SKM-1 treated with dmso at 0.1 percent for 144 hours (cell line): ENCODE results near the gene CLDN5.

Experiments used
- DNase-seq: peaks from one replicate; lab custom pipeline; 2025; ENCODE audit not compliant: unreplicated experiment; lab: John Stamatoyannopoulos, UW

CLDN5 gene

DNA sequence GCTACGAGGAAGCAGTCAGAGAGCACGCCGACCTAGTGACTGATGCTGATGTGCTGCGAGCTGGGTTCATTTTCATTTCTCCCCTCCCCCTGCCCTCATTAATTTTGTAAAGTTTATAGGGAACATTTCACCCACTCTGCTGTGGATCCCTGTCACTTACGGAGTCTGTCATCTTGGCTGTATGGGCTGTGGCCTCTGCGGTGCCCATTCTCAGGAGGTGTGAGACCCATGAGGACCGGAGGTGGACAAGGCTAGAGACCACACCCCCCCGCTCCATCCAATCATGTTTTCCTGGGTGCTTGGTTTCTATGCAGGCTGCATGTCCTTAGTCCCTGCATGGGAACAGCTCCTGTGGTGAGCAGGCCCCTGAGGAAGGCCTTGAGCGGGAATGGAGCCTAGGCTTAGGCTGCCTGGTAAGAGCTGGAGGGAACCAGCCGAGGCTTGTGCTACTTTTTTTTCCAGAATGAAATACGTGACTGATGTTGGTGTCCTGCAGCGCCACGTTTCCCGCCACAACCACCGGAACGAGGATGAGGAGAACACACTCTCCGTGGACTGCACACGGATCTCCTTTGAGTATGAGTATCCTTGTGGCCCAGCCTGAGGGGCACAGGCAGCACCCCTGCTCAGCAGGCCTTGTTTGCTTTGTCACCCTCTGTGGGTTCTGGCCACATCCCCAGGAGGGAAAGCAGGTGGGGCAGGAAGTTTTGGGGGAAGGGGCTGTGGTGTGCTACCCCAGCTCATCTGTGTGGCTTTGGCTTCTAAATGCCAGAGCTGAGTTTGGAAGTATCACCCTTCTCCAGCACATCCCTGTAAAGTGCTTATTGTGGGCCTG lies 19.1 kb downstream of the CLDN5 start:
- no peak for DNase-seq

DNA sequence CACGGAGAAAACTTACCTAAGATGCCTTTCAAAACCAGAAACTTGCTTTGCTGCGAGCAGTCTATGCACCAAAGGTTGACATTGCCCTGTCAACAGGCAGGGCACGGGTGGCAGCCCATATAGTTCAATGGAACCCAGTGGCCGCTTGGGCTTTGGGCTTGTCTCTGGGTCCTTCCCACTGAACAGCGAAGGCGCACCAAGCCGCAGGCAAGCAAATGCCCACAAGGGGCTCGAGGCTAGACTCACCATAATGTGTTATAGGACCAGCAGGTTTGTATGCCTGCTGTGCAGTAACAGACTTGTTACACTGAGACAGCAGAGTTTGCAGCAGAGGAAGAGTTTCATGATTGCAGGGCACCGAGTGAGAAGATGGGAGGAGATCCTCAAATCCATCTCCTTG lies 20.3 kb downstream of the CLDN5 start:
- DNase-seq: no peak

DNA sequence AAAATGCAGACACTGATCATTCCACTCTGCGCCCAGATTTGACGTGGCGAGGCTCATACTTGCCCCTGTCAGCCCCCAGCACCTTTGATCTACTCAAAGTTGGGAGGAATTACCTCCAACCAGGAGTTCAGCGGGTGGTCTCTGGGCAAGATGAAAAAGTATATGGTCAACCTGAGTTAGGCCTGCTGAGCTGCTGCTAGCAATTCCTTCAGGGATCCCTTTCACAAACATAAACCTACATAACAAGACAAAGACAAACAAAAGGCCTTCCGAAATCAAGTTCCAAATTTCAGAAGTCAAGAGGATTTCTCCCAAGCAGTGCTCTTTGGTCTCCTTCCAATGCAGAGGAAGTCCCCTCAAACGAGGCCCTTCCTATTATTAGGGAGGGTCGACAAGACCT lies 20.8 kb downstream of the CLDN5 start:
- DNase-seq: no peak

DNA sequence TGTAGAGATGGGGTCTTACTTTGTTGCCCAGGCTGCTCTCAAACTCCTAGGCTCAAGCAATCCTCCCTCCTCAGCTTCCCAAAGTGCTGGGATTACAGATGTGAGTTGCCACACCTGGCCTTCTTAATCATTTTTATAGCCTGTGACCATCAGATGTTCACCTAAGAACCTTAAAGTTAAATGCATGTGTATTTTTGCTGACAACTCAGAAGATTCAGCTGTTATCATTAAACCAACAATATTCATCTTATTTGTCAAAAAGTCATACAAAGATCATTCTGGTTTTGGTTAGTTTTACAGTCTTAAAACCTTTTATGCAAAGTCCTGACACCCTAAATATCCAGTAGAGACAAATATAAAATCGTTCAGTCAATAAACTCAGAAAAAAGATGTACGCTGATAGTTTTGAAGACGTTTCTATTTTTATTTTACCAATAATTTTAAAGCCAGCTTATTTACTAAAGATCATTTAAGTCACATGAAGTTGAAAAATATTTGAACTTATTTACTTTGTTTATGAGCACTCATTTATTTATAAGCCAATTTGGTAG lies 22.2 kb downstream of the CLDN5 start:
- DNase-seq: no peak

DNA sequence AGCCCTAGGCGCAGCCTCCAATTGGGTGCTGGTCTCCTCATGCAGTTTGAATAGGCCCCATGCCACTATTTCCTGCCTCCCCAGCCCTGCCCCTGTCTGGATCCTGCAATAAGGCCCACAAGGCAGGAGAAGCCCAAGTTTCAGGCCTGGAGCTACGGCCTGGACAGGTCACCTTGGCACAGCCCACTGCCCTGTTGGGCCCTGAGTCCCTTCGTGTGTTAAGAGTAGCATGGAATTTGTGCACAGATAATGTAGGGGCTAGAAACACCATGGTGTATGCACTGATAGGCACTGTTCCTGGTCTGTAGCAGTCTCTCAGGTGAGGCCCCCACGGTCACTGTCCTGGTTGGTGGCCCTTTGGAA lies 24.3 kb downstream of the CLDN5 start:
- DNase-seq: no peak

DNA sequence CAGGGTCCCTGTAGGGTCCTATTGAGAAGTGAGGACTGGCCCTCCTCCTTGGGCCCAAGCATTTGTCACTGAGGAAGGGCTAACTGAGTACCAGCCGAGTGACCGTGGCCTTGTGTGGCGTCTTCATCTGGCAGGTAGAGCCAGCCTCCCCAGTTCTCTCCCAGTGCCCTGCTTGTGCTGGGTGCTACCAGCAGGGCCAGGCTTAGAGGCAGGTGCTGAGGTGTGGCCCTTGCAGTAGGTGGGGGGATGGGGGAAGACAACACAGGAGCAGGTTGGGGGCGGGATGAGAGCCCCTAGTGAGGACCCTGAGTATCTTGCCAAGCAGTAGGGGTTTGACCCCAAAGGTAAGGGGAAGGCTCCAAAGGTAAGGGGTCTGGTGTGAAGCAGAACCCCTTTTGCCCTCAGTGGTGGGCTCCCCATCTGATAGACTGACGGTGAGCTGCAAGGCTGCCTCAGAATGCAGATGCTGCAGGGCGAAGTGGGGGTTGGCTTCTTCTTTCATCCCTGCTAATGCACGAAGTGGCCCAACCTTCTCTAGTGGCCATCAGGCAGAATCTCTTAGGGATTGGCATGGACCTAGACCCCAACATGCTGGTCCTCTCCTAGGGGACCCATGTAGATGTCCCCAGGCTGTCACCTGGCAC lies 24.9 kb downstream of the CLDN5 start:
- DNase-seq: no peak

DNA sequence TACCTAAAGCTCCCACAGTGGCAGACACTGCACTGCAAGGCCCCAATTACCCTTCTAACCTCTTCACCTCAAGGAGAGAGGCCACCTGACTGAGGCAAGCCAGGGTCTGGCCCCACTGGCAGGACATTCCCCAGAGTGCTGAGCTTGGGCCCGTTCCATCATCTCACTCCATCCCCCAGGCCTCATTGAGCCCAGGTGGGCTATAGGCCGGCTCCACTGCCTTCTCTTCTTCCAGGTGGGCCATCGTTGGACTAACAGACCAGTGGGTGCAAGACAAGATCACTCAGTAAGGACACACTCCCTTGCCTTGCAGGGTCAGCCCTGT lies 25.4 kb downstream of the CLDN5 start:
- DNase-seq: no peak

DNA sequence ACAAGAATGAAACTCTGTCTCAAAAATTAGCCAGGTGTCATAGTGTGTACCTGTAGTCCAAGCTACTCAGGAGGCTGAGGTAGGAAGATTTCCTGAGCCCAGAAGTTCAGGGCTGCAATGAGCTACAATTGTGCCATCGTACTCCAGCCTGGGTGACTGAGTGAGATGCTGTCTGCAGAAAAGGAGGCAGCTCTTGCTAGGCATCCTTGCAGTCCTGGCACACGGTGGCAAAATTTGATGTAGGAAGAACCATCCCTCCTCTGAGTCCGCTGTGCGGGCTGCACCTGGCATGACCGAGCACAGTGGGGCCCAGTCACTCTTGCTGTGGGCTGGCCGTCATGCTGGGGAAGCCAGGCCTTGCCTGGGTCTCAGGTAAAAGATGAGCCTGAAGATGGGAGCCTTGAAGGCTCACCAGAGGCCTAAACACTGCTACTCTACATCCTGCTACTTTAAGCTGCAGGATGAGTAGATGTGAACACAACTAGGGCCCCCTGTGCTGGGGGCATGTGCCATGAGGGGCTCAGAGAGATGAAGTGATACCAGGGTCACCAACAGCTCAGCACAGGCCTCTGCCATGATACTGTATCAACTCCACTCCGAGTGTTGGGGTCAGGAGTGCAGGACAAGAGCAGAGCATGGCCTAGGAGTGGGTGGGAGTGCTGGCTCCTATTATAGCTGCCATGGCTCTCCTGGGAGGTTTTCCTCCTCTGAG lies 25.9 kb downstream of the CLDN5 start:
- no peak for DNase-seq

DNA sequence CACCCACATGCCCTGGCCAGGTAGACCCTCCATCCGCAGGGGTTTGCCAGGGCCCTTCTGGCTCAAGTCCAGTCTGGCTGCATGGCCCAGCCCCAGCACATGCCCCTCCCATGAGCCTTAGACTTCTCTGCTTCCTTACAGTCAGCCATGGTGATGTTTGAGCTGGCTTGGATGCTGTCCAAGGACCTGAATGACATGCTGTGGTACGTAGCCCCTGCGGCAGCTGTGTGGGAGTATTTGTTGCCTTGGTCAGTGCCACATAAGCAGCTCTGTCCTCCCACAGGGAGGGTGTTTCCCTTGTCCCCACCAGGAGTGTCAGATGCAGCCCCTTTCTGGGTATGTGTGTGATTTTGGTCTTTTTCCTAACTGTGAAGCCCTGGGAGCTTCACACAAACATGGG lies 27.0 kb downstream of the CLDN5 start:
- DNase-seq: no peak

DNA sequence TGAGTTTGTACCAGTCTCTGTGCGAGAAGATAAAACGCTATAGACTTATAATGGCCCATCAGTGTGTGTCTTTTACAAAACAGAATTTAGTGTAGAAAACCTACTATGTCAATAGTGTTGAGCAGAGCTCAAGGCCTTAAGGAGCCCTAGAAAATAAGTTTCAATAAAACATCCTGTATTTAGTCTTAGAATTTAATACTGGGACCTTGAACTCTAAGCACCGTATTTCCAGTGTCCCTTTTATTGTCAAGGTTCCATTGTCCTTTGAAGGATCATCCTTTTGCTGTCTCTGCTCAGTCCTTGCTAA lies 27.9 kb downstream of the CLDN5 start:
- DNase-seq: no peak

DNA sequence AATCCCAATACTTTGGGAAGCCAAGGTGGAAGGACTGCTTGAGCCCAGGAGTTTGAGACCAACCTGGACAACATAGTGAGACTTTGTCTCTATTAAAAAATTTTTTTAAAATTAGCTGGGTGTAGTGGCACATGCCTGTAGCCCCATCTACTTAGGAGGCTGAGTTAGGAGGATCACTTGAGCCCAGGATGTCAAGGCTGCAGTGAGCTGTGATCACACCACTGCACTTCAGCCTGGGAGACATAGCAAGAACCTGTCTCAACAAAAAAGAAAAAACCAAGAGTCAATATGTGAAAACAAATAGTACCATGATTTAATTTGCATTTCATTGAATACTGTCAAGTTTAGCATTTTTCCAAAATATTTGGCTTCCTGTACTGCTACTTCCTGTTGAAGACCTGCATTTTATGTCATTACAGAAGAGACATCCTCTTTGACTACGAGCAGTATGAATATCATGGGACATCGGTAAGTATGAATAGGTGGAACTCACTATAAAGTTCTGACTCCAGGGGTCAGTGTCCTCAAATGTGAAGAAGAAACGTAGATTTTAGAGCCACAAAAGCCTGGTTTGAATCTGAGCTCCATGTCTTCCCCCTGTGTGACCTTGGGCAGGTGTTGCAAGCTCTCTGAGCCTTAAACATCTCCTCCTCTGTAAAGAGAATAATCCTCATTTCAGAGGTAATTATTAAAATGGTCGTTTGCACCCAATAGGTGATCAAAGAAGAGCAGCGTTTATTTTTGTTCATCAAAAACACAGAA lies 28.5 kb downstream of the CLDN5 start:
- DNase-seq: no peak

DNA sequence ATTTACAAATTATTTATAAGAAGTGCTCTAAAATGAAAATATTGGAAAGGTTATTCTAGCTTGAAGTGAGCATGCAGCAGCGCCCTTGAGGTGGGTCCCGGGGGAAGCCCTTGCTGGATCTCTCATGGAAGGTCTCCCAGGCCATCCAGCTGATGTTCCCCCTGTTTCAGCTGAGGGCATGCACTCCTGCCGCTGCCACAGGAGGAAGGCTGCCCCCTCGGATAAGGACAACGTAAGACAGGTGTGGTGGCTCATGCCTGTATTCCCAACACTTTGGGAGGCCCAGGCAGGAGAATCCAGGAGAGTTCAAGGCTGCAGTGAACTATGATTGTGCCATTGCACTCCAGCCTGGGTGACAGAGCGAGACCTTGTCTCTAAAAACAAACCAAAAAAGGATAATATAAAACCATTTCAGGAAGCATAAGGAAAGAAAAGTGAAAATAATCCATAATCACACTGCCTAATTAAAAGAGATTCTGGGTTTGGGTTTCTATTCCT lies 29.5 kb downstream of the CLDN5 start:
- no peak for DNase-seq

DNA sequence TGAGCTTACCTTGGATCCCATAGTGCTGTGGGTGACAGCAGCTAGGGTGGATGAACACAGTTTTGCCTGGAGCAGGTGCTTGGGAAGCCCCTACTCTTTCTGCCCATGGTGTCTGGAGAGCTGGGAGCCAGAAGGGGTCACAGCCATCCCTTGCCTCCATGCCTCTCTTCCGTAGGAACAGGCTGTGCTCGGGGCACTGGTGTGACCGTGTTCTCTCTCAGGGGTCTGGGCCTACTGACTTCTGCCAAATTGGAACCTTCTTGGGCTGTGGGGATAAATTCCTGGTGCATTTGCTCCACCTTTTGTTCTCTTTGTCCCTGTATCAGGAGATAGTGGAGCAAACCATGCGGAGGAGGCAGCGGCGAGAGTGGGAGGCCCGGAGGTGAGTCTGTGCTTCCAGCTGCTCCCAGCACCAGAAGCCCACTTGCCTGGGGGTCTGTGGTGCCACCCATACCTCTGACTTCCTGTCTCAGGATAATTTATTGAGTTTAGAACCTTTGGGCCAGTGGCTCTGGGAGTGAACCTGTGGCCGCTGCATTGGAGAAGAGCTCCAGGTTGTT lies 30.1 kb downstream of the CLDN5 start:
- DNase-seq: no peak

DNA sequence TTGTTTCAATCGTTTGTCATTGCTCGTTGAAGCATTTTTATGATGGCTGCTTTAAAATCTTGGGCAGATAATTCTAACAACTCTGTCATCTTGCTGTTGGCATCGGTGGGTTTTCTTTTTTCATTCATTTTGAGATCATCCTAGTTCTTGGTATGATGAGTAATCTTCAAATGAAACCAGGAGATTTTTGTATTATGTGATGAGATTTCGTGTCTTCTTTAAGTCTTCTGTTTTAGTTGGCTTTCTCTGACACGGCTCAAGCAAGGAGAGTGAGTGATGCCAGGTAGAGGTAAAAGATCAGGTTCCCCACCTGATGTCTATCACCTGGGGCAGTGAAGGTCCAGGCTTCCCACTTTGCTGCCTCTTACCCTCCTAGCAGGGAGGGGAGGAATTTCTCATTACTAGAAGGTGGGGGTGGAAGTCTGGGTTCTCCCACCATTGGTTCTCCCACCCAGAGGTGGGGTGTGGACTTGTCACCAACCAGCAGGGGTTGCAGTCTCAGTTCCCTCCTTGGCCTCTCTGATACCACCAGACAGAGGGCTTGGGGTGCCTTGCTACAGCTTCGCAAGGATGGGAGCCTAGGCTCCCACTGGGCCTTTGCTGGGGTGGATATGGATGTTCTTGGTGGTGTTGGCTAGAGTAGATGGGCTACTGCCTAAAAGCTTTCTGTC lies 31.6 kb downstream of the CLDN5 start:
- no peak for DNase-seq

DNA sequence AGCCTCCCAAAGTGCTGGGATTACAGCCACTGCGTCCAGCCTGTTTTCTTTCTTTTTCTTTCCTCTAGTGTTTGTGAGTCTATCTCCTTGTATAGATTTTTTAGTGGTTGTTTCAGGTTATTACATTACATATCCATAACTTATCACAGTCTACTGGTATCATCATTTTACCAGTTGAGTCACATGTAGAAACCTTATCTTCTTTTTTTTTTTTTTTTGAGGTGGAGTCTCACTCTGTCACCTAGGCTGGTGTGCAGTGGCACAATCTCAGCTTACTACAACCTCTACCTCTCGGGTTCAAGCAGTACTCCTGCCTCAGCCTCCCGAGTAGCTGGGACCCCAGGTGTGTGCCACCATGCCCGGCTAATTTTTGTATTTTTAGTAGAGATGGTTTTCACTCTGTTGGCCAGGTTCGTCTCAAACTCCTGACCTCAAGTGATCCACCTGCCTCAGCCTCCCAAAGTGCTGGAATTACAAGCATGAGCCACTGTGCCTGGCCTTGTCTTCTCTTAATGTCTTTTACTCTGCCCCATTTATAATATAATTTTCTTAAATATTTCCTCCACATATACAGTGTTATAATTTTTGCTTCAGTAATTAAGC lies 33.5 kb downstream of the CLDN5 start:
- DNase-seq: no peak

DNA sequence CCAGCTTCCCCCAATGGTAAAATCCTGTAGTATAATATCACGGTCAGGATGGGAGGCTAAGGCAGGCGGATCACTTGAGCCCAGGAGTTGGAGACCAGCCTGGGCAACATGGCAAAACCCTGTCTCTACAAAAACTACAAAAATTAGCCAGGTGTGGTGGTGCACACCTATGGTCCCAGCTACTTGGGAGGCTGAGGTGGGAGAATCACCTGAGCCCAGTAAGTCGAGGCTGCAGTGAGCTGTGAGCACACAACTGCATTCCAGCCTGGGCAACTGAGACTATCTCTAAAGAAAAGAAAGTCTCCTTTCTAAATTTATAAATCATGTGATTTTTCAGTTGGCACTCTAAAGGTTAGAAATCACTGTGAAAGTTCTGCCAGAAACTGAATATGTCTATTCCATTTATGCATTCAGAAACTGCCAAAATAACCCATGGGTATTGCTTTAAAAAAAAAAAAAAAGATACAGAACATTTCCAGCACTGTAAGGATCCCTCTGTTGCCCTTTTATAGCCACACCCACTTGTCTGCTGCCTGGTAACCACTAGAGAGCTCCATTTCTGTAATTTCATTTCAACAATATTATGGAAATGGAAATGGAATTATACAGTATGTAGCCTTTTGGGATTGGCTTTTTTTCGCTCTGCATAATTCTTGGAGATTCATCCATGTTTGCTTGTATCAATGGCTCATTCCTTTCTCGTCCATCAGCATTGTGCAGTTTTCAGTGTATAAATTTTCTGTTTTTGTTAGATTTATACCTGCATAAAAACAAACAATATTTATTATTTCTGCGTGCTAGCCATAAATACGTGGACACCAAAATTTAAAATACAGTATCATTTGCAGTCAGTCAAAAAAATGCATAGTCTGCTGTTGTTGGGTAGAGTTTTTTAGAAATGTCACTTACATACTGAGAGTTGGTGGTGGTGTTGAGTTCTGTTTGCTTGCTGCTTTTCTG lies 35.0 kb downstream of the CLDN5 start:
- no peak for DNase-seq

DNA sequence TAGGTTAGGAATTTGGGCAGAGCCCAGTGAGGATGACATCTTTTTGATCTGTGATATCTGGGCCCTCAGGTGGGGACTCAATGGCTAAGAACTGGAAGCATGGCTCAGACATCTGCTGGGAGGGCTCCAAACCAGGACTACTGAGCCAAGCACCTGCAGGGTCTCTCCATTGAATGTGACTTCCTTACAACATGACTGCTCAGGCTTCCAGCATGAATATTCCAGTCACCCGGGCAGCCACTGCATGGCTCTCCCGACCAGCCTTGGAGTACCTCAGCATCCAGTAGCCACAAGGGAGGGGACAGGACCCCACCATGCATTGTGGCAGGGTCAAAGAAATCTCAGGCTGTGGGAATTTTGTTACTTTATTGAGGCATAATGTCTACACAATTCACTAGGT lies 35.9 kb downstream of the CLDN5 start:
- no peak for DNase-seq

DNA sequence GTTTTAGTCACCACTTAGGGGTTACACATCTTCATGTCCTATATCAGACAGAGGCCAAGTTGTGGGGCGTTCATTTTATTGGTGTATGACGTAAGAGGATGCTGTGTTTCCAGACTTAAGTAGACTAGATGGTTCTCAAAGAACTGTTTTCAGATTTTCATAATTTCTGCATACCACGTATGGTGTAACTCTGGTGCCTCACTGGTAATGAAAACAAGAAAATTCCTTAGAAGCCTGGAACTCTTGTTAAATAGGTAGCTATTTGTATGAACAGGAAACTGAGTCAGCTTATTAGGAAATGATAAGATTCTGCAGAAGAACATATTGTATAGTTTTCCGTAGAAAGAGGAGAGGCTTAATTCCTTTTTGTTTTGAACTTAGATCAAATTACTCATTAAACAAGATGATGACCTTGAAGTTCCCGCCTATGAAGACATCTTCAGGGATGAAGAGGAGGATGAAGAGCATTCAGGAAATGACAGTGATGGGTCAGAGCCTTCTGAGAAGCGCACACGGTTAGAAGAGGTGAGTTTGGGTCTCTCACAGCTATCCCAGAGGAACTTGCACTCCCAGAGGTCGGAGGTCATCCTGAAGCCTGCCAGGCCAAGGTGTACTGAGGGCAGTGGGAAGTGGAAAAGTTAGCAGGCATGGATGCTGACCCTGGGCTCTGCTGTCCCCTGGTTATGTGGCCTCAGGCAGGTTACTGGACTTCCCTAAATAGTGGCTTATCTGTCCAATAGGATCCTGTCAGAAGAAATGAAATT lies 40.5 kb downstream of the CLDN5 start:
- DNase-seq: no peak
